Measurements from ENCODE around the gene MCRIP2. TPM values are rescaled to one million over a fixed set of nuclear protein-coding genes. Genes with fewer than 3 reads are reported as not detected.

Gene MCRIP2
- total RNA-seq, 4 donors from 2014 or later: 2.6 to 62.0 (median 17.0) TPM

GRCh38 chr16:649631-650030 is 8.0 kb downstream of the MCRIP2 start:
- Histone ChIP-seq H3K4me3 (peak overlapping the region; percentile 40 to 75), H3K36me3 (no peaks in the 10 kb centered on the region), H3K27ac (peak overlapping the region; percentile 29 to 91), H3K4me1 (peaks cover 0 to 26% of the 10 kb centered on the region in 2 donors), H3K27me3 (no peaks in the 10 kb centered on the region), H3K9me3 (no peaks in the 10 kb centered on the region)
- TF ChIP-seq CTCF (IDR thresholded peaks at IDR 0.05): no peak
- TF ChIP-seq POLR2A (IDR thresholded peaks at IDR 0.05): no peak
- no peak for DNase-seq
- intact Hi-C loops (cut with DNase I; ENCODE audit: low total_unique reads): no loop called here

- Histone ChIP-seq H3K27ac (no peak overlapping the region), H3K4me1 (peaks cover 0 to 26% of the 10 kb centered on the region in 2 donors), H3K4me3 (no peak overlapping the region), H3K36me3 (no peaks in the 10 kb centered on the region), H3K27me3 (no peaks in the 10 kb centered on the region), H3K9me3 (no peaks in the 10 kb centered on the region)
- intact Hi-C loops (cut with DNase I; ENCODE audit: low total_unique reads): no loop called here
- DNase-seq: no peak
- TF ChIP-seq CTCF (IDR thresholded peaks at IDR 0.05) (no peak), POLR2A (IDR thresholded peaks at IDR 0.05) (no peak)
Measured at GRCh38 chr16:651844-652243, 10.2 kb downstream of the MCRIP2 start.

GRCh38 chr16:652454-653305 is 11.1 kb downstream of the MCRIP2 start:
- H3K27ac ChIP-seq: no peak overlapping the region
- no peak for TF ChIP-seq POLR2A (IDR thresholded peaks at IDR 0.05)
- TF ChIP-seq CTCF (IDR thresholded peaks at IDR 0.05): no peak
- peaks cover 0 to 21% of the 10 kb centered on the region in 2 donors for H3K4me1 ChIP-seq
- no peaks in the 10 kb centered on the region for H3K36me3 ChIP-seq
- no peaks in the 10 kb centered on the region for H3K27me3 ChIP-seq
- DNase-seq: no peak
- H3K4me3 ChIP-seq: no peak overlapping the region
- no peaks in the 10 kb centered on the region for H3K9me3 ChIP-seq
- intact Hi-C loops (cut with DNase I; ENCODE audit: low total_unique reads): no loop called here

- Histone ChIP-seq H3K27ac (no peak overlapping the region), H3K4me1 (peaks cover 0 to 14% of the 10 kb centered on the region in 2 donors), H3K36me3 (no peaks in the 10 kb centered on the region), H3K27me3 (no peaks in the 10 kb centered on the region), H3K9me3 (no peaks in the 10 kb centered on the region), H3K4me3 (no peak overlapping the region)
- TF ChIP-seq CTCF (IDR thresholded peaks at IDR 0.05): no peak
- TF ChIP-seq POLR2A (IDR thresholded peaks at IDR 0.05): no peak
- intact Hi-C loops (cut with DNase I; ENCODE audit: low total_unique reads): no loop called here
- DNase-seq: no peak
Measured at GRCh38 chr16:654034-654433, 12.4 kb downstream of the MCRIP2 start.

- no peaks in the 10 kb centered on the region for H3K36me3 ChIP-seq
Measured at GRCh38 chr16:657487-657886, 15.9 kb downstream of the MCRIP2 start.

More at GRCh38 chr16:657487-657886, 15.9 kb downstream of the MCRIP2 start:
- no peak overlapping the region for H3K27ac ChIP-seq
- DNase-seq: no peak
- no peaks in the 10 kb centered on the region for H3K9me3 ChIP-seq
- intact Hi-C loops (cut with DNase I; ENCODE audit: low total_unique reads): no loop called here
- H3K4me3 ChIP-seq: no peak overlapping the region
- TF ChIP-seq POLR2A (IDR thresholded peaks at IDR 0.05): no peak
- no peak for TF ChIP-seq CTCF (IDR thresholded peaks at IDR 0.05)
- H3K4me1 ChIP-seq: peaks cover 3 to 5% of the 10 kb centered on the region in 2 donors
- no peaks in the 10 kb centered on the region for H3K27me3 ChIP-seq
